Measurements from ENCODE around the gene CEL.

Gene CEL

GRCh38 chr9:133106511-133107244, 44.9 kb downstream of the CEL start:
- DNase-seq: no peak

DNA sequence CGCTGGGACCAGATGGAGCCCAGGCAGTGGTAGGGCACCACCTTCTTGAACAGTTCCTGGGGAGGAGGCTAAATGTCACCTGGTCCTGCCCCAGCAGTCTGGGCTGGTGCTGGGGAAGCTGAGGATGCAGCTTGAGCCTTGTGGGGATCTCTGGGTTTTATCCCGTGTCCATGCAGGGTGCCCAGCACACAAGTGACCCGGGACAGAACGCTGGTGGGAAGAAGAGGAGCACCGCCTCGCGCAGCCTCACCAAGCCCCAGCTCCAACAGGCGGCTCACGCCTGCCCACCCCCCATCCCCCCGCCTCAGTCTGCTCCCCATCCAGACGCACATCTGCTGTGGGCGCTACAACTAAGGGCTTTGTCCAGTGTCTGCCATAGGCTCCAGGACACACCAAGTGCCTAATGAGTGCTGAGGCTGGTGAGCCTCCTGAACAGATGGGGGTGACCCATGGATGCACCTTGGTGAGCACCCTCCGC, 45.5 kb downstream of the CEL start:
- DNase-seq: no peak

GRCh38 chr9:133107961-133108793, 46.4 kb downstream of the CEL start:
- no peak for DNase-seq

DNA sequence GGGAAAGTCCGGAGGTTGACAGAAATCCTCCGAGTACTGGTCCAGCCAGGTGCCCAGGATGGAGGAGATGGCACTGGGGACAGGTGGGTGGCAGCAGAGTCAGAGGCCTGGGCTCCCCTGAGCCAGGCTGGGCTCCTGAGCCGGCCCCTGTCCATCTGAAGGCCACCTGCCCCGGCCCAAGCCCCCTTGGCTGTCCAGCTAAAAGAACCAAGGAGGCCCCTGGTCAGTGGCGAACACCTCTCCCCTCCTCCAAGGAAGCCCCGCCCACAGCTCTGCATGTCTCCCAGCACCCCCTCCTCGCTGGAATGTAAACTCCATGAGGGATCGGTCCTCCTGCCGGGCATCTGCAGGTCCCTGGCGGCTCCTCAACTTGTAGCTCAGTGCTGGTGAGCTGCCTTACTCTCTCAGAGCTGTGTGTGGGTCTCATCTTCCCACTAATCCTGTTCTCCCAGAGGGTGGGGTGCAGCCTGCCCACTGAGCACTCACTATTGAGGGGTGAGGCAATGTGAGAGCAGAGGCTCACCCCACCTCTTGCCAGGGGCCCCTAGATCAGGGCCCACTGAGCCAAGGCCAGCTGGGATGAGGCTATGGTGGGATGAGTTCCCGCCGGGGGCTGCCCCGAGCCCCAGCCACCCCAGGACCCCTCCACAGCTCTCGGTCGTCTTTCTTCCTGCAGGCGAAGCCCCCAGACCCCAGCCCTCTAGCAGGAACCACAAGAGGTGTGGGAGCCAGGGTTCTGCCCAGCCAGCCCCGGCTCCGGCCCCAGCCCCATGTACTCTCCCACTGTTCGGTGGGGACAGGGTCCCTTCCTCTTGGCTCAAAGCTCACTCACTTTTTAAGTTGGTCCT, 47.2 kb downstream of the CEL start:
- no peak for DNase-seq

DNA sequence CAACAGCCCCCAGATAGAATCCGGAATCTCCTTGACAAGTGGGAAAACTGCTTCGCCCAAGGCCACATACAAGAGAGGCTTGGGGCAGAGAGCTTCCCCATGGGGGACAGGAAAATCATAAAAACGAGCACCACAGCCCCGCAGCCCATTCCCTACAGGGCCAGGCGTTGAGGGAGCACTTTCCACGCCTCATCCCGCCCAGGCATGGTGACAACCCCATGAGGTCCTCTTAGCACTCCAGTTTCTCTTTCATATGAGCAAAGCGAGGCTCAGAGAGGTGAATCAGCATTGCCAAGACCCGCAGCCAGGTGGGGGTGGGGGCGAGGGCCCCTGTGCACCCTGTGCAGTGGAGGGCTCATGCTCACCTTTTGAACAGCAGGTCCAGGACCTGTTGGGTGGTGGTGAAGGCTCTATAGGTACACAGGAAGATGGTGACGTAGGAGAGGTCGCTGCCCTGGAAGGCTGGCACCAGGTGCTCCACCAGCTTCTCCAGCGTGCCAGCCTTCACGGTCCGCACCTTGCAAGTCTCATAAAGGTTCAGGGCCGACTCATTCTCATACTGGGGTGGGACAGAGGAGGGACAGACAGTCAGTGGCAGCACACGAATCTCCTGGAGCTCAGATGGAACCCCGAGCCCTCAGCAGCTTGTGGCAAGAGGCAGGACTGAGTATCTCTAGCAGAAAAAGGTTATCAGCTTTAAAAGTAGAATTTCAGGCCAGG, 48.3 kb downstream of the CEL start:
- DNase-seq: no peak

- DNase-seq: no peak
Observed at GRCh38 chr9:133111808-133112662, 50.3 kb downstream of the CEL start.

GRCh38 chr9:133112663-133113026, 50.9 kb downstream of the CEL start:
- no peak for DNase-seq

DNA sequence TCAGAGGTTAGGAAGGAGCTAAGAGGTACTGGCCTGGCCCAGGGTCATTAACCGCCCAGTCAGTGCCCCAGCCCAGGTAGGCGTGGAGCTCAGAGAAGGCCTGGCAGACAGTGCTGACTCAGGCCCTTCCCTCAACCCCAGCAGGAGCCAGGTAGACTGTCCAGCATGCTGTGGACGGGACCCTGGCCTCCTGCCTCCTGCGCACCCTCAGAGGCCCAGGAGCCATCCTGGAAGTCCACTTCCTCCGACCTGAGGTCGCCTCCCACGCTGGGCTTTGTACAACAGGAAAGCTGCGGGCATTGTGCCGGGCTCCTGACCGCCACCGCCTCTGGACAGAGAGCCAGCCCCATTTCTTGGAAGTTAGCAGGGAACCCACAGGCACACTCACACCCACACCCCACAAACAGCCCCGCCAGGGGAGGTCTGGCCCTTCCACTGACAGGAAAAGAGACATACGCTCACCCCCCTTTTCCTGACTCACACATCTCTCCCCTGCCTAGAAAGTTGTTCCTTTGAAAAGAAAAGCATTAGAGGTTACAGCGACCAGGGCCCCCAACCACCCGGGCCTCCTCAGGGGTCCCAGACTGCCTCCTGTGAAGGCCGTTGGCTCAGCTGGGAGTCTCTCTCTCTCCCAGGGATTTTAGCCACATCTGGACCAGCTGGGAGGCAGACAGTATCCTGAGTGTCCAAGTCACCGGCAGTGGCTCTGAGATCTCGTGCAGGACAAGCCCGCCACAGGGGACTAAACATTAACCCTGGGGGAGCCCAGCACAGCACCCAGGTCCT, 51.6 kb downstream of the CEL start:
- DNase-seq: peak in 1 of 2 experiments; percentile 17

DNA sequence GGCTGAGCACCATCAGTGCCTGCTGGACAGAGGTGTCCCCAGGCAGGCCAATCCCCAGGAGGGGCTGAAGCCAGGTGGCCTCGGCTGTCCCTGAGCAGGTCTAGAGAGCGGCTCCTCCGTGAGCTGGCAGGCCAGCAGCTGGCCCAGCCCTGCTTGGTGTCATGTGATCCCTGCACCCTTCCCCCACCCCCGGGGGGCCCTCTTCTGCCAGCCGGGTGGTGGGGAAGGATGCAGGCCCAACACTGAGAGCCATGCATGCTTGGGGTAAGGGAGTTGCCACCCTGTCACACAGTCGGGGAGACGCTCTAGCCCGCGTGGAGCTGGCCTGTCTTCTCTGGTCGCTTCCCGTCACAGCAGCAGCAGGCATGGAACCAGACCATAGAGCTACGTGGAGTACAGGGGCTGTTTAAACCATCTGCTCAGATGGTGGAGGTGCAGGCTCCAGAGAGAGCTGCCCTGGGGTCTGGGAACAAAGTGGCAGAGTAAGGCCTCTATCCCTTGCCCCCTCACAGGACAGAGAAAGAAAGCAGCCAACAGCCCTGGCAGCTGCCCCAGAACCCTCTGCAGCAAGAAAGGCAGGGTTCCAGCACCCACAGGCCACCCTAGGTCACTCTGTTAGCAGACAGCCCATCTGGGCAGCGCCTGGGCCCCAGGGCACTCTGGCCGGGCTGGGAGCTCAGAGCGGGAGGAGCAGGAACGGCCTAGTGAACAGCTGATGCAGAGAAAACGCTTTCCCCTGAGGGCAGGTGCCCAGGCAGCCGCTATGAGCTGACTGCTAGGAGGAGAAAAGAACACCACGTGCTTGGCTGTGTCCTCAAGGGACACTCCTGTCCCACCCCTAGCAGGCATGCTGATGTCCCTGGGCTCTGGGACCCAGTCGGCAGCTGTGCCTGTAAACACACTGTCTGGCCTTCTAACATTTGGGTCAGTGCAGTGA, 52.4 kb downstream of the CEL start:
- DNase-seq: no peak

DNA sequence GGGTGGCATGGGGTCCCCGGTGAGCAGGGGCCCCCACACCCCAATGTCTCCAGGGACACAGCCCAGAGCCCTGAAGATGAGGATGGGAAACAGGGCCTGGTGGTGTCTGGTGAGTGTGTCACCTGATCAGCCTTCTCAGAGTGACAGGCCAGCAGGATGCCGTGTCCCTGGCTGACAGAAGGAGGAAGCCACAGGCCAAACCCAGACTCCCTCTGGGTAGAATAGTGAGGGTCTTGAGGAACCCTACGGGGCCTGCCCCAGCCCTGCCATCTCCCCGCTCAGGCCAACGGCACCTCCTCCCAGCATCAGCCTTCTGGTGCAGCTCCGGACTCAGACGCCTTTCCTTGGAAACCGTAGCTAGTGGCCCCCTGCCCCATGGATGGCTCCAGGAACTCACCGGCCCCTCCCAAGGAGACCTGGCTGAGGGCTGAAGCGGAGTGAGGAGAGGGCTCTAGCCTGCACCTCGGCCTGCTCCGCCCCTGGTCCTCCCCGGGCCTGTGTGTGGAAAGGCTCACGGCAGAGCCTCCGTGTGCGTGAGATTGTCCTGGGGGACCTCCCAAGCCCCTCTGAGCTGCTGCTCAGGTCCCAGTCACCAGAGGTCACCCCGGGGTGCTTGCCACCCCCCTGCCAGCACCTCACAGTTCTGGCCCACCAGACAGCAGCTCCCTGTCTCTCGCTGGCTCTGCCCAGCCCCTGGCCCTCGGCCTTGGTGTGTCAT, 53.3 kb downstream of the CEL start:
- no peak for DNase-seq

- peak; percentile 47 to 60 for DNase-seq
Observed at GRCh38 chr9:133115604-133116345, 54.0 kb downstream of the CEL start.

GRCh38 chr9:133116346-133117231, 54.8 kb downstream of the CEL start:
- DNase-seq: no peak

- DNase-seq: no peak
Observed at GRCh38 chr9:133117271-133118178, 55.7 kb downstream of the CEL start.

- no peak for DNase-seq
Observed at GRCh38 chr9:133118179-133118520, 56.4 kb downstream of the CEL start.

DNA sequence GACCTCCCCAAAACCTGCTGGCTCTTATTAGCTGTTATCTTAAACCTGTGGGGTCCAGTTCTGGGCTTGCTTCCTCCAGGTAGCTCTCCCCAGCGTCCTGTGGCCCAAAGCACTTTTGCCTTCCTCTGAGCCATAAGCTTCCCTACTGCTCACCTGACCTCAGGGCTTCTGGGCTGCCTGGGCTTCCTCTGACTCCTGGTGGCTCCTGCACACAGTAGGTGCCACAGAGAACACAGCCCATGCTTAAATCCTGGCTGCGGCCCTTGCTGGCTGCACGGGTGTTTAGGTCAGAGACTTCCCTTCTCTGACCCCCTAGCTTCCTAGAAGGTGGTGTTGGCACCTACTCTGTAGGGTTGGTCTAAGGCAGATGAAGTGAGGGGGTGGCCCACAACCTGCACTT, 56.8 kb downstream of the CEL start:
- DNase-seq: no peak
